ENCODE measurements around the gene PDCD1LG2. TPM values are rescaled to one million over a fixed set of nuclear protein-coding genes. Genes with fewer than 3 reads are reported as not detected.

PDCD1LG2 gene
- total RNA-seq, 1 donor = 59.6 TPM

DNA sequence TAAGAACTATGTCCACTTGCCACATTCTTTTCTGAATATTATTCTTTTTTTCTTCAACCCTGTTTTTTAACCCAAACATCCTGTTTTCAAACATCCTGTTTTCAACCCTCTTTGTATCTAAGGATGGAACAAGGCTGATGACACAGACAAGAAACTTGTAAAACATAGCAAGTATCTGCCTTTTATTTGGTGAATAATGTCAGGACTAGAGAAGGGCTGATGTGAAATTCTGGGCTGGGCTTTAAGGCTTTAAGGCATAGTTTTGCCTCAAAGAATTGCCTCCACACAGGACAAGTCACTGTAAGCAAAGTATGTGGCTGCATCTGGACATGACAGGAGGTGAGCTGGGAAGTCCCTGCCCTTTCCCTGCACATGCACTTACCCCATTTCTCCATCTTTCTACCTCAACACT is 76.1 kb downstream of the PDCD1LG2 start:
- TF ChIP-seq, protein P1, sequence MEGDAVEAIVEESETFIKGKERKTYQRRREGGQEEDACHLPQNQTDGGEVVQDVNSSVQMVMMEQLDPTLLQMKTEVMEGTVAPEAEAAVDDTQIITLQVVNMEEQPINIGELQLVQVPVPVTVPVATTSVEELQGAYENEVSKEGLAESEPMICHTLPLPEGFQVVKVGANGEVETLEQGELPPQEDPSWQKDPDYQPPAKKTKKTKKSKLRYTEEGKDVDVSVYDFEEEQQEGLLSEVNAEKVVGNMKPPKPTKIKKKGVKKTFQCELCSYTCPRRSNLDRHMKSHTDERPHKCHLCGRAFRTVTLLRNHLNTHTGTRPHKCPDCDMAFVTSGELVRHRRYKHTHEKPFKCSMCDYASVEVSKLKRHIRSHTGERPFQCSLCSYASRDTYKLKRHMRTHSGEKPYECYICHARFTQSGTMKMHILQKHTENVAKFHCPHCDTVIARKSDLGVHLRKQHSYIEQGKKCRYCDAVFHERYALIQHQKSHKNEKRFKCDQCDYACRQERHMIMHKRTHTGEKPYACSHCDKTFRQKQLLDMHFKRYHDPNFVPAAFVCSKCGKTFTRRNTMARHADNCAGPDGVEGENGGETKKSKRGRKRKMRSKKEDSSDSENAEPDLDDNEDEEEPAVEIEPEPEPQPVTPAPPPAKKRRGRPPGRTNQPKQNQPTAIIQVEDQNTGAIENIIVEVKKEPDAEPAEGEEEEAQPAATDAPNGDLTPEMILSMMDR (IDR thresholded peaks at IDR 0.05; ENCODE audit: insufficient read depth, low read depth, low read length) = no peak
- no peak overlapping the region for H3K4me3 ChIP-seq (ENCODE audit: low read depth, low read length)

DNA sequence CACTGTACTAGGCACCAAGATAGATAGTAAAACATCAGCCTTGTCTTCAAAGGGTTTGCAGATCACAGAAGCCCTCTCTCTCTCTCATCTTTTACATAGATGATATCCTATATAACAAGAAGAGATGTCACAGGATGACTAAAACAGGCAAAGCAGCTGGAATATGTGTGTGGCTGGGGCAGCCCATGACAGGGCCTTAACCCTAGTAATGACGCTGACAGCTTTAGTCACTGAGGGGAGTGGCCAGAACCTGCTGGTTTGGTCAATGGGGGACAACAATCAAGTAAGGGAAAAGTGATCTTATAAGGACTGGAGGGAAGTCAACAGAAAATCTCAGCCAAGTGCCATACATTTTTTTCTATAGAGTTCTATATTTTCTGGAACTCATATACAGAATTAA is 76.7 kb downstream of the PDCD1LG2 start:
- DNase-seq (ENCODE audit: low read depth) = peak; percentile 76
- no peak overlapping the region for H3K4me3 ChIP-seq (ENCODE audit: low read depth, low read length)
- TF ChIP-seq, protein P1 (IDR thresholded peaks at IDR 0.05; ENCODE audit: insufficient read depth, low read depth, low read length) = no peak

More for the DNA sequence above, 76.1 kb downstream of the PDCD1LG2 start:
- DNase-seq (ENCODE audit: low read depth) = peak; percentile 79

DNA sequence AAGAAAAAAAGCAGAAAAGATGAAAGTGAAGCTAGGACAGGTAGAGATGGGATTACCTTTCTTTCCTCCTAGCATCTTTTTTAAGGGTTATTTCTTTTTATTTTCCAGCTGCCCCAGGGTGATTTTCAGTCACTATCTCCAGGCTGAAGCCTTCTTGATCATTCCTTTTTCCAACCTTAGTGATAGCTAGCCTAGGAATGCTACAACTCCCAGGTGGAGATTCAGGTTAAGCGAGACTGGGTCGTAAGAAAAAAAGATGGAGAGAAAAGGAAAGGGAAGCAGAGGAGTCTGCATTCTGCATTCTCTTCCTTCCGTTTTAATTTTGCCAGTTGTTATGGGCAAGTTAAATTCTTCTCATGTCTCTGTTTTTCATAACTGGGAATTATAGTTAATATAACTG is 81.9 kb downstream of the PDCD1LG2 start:
- DNase-seq (ENCODE audit: low read depth) = no peak
- TF ChIP-seq, protein P1 (IDR thresholded peaks at IDR 0.05; ENCODE audit: insufficient read depth, low read depth, low read length) = no peak
- H3K4me3 ChIP-seq (ENCODE audit: low read depth, low read length) = no peak overlapping the region

DNA sequence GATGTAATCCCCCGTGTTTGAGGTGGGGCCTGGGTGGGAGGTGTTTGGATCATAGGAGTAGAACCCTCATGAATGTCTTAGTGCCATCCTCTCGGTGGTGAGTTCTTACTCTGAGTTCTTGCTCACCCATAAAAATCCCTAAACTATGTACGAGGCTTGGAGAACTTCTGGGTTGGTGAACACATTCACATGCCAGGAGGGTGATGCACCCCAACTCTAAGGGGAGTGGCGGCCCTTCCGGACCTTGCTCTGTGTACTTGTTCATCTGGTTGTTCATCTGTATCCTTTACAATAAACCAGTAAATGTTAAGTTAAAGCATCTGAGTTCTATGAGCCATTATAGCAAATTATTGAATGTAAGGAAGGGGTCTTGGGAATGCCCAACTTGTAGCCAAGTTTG is 82.6 kb downstream of the PDCD1LG2 start:
- TF ChIP-seq, protein P1 (IDR thresholded peaks at IDR 0.05; ENCODE audit: insufficient read depth, low read depth, low read length) = no peak
- H3K4me3 ChIP-seq (ENCODE audit: low read depth, low read length) = no peak overlapping the region
- no peak for DNase-seq (ENCODE audit: low read depth)

DNA sequence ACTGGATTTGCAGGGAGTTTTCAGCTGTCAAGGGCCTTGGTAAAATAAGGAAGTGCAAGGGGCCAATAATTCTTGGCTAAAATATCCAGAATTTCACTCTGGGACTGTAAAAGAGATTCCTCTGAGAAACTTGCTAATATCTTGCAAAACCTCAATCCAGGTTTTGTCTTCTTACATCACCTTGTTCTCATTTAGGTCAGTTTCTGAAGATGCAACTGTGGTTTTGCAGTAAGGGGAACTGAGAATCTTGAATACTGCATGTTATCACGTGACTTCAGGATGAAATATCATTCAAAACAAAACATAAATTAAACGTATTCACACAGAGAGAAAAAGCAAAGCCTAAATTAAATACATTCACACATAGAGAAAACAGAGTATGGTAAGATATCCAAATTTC is 83.6 kb downstream of the PDCD1LG2 start:
- DNase-seq (ENCODE audit: low read depth) = no peak
- H3K4me3 ChIP-seq (ENCODE audit: low read depth, low read length) = no peak overlapping the region
- TF ChIP-seq, protein P1 (IDR thresholded peaks at IDR 0.05; ENCODE audit: insufficient read depth, low read depth, low read length) = no peak

DNA sequence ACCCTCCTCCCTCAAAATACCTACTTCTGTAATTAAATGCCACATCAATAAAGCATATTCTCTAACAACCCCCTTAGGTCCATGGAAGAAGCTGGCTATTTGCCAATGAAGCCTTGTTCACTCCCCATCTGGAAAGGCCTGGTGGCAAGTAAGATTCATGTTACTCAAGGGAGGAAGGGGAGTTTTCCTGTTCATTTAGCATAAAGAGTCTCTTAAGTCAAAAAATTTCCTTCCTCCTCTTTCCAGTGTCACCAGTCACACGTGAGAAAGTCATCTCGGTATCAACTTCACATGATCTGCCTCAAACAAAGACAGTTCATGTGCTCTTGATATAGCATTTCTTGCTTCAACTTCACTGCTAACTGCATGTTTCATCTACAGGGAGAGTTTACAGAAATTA is 85.8 kb downstream of the PDCD1LG2 start:
- H3K4me3 ChIP-seq (ENCODE audit: low read depth, low read length) = no peak overlapping the region
- no peak for DNase-seq (ENCODE audit: low read depth)
- TF ChIP-seq, protein P1 (IDR thresholded peaks at IDR 0.05; ENCODE audit: insufficient read depth, low read depth, low read length) = no peak
